ENCODE results near the gene PRRG4.
"Not testable (repeated sequence)": the region's sequence is repeated elsewhere in the genome, so short reads cannot be mapped to it uniquely, and the experiment has no call there.

GRCh38 chr11:32868752-32869151 lies 39.0 kb downstream of the PRRG4 start:
- TF ChIP-seq POLR2A (IDR thresholded peaks at IDR 0.05); CTCF (IDR thresholded peaks at IDR 0.05 in 8 of 11, conservative IDR thresholded peaks at IDR 0.05 in 3 of 11); POLR2AphosphoS5 (IDR thresholded peaks at IDR 0.05): not testable (repeated sequence)

Measured in spleen (tissue), 7 donors.